ENCODE measurements around the gene KRT85. TPM values are rescaled to one million over a fixed set of nuclear protein-coding genes. Genes with fewer than 3 reads are reported as not detected.

KRT85 gene
- total and polyA plus RNA-seq, 2 of the 4 experiments (the other 2 are of a cell fraction) = not detected

GRCh38 chr12:52383331-52383730, 16.1 kb upstream of the KRT85 start:
- in situ Hi-C loops (cut with MboI; ENCODE audit: low sequenced_read_pairs) = no loop called here
- 50% methylated on average over 2 of the region's 3 CpGs; no CpG with 5 or more reads in 1 of the 2 experiments for WGBS, 2 experiments (ENCODE audit: extremely low coverage in 2 of 2, insufficient read length in 1 of 2)

More at GRCh38 chr12:52383331-52383730, 16.1 kb upstream of the KRT85 start:
- DNase-seq (no peak), ATAC-seq (ENCODE audit: low read depth) (no peak)
- ChIA-PET POLR2A (ENCODE audit: unreplicated experiment) (no interaction called here), CTCF (interaction anchor here (2.0 kb wide), 1 partner anchor 10 kb away, joined by 5 read pairs; no protein-coding TSS in a partner anchor)
- Histone ChIP-seq H4K5ac (ENCODE audit: low read depth, low read length) (no peak overlapping the region), H4K91ac (ENCODE audit: insufficient read depth, low read depth, low read length) (no peak overlapping the region), H3K36me3 (ENCODE audit: control insufficient read depth, insufficient read depth, low read length) (no peaks in the 10 kb centered on the region), H2AK9ac (replicated peaks; ENCODE audit: low read depth, low read length, poor library complexity) (no peak overlapping the region), H3K23ac (ENCODE audit: low read depth, low read length) (no peak overlapping the region), H3K4me3 (ENCODE audit: insufficient read depth, low read depth, low read length) (no peak overlapping the region), H4K8ac (ENCODE audit: low read depth in 2 of 2, low read length in 2 of 2) (no peak overlapping the region), H2BK15ac (ENCODE audit: low read depth, low read length) (no peak overlapping the region), H2AK5ac (ENCODE audit: low read depth, low read length) (no peak overlapping the region), H3K27me3 (ENCODE audit: control insufficient read depth, insufficient read depth, low read length) (peaks cover 57% of the 10 kb centered on the region), H3K4me1 (ENCODE audit: control insufficient read depth, insufficient read depth, low read length) (no peaks in the 10 kb centered on the region), H3K9me3 (ENCODE audit: control insufficient read depth, insufficient read depth, low read length) (no peaks in the 10 kb centered on the region), H3K4ac (ENCODE audit: low read depth, low read length) (no peak overlapping the region), H2BK120ac (ENCODE audit: low read depth, low read length) (no peak overlapping the region), H3K9ac (ENCODE audit: low read depth, low read length) (no peak overlapping the region), H2BK5ac (ENCODE audit: low read depth, low read length, poor library complexity, severe bottlenecking) (no peak overlapping the region), H3K27ac (ENCODE audit: insufficient read depth, low read length) (no peak overlapping the region), H3K14ac (replicated peaks; ENCODE audit: low read depth, low read length) (no peak overlapping the region), H3K9me1 (ENCODE audit: insufficient read depth, low read length) (no peaks in the 10 kb centered on the region), H3K4me2 (ENCODE audit: low read depth, low read length) (no peak overlapping the region), H3K79me1 (ENCODE audit: low read depth in 1 of 2, low read length in 2 of 2) (no peaks in the 10 kb centered on the region), H3K18ac (ENCODE audit: low read depth, low read length) (no peak overlapping the region), H2BK20ac (ENCODE audit: low read depth, low read length) (no peak overlapping the region), H4K20me1 (ENCODE audit: insufficient read depth, low read length) (no peaks in the 10 kb centered on the region), H3K56ac (ENCODE audit: extremely low read depth, insufficient read depth, low read length) (no peak overlapping the region), H2AFZ (replicated peaks; ENCODE audit: low read length, poor library complexity) (no peak overlapping the region)
- BruUV-seq (replicated peaks) = no TSS peak
- no peak for TF ChIP-seq MAFK (IDR thresholded peaks at IDR 0.05; ENCODE audit: low read depth, low read length)
- TF ChIP-seq MXI1 (IDR thresholded peaks at IDR 0.05; ENCODE audit: borderline replicate concordance, low read depth, low read length) = no peak
- TF ChIP-seq NFE2L2 (IDR thresholded peaks at IDR 0.05; ENCODE audit: low read depth, low read length) = no peak
- no peak for TF ChIP-seq FOS (IDR thresholded peaks at IDR 0.05; ENCODE audit: low read depth, low read length)
- no peak for TF ChIP-seq MAZ (IDR thresholded peaks at IDR 0.05; ENCODE audit: borderline replicate concordance, low read depth, low read length)
- no peak for TF ChIP-seq SMC3 (IDR thresholded peaks at IDR 0.05; ENCODE audit: low read depth, low read length)
- no peak for TF ChIP-seq RAD21 (IDR thresholded peaks at IDR 0.05; ENCODE audit: low read length)
- dilution Hi-C loops (cut with HindIII; ENCODE audit: low sequenced_read_pairs, unreplicated experiment) = no loop called here
- intact Hi-C loops (cut with micrococcal nuclease) = no loop called here
